NCI-H1092 (cell line): ENCODE results near the gene SFRP2.

Experiments used
- DNase-seq: peaks from one replicate; lab custom pipeline; 2025; lab: John Stamatoyannopoulos, UW

SFRP2 gene

GRCh38 chr4:153798420-153798819 is 9.5 kb upstream of the SFRP2 start:
- no peak for DNase-seq

- no peak for DNase-seq
Observed at GRCh38 chr4:153794006-153794405, 5.1 kb upstream of the SFRP2 start.

GRCh38 chr4:153792618-153793247 is 3.9 kb upstream of the SFRP2 start:
- no peak for DNase-seq

- no peak for DNase-seq
Observed at GRCh38 chr4:153791746-153792617, 3.1 kb upstream of the SFRP2 start.

- DNase-seq: no peak
Observed at GRCh38 chr4:153790962-153791551, 2.2 kb upstream of the SFRP2 start.

- DNase-seq: no peak
Observed at GRCh38 chr4:153790500-153790865, 1.6 kb upstream of the SFRP2 start.

GRCh38 chr4:153789741-153790499 is 1.0 kb upstream of the SFRP2 start:
- DNase-seq: no peak

GRCh38 chr4:153788051-153788412 is 851 bp downstream of the SFRP2 start:
- DNase-seq: no peak

- no peak for DNase-seq
Observed at GRCh38 chr4:153787575-153787974, 1.3 kb downstream of the SFRP2 start.

- no peak for DNase-seq
Observed at GRCh38 chr4:153787061-153787560, 1.8 kb downstream of the SFRP2 start.

- DNase-seq: no peak
Observed at GRCh38 chr4:153785910-153786721, 2.8 kb downstream of the SFRP2 start.

- no peak for DNase-seq
Observed at GRCh38 chr4:153784166-153784699, 4.7 kb downstream of the SFRP2 start.

- no peak for DNase-seq
Observed at GRCh38 chr4:153782581-153782980, 6.3 kb downstream of the SFRP2 start.

- no peak for DNase-seq
Observed at GRCh38 chr4:153781717-153782416, 7.0 kb downstream of the SFRP2 start.

GRCh38 chr4:153781280-153781679 is 7.6 kb downstream of the SFRP2 start:
- DNase-seq: no peak

- no peak for DNase-seq
Observed at GRCh38 chr4:153780876-153781275, 8.0 kb downstream of the SFRP2 start.

- DNase-seq: no peak
Observed at GRCh38 chr4:153780221-153780620, 8.7 kb downstream of the SFRP2 start.

GRCh38 chr4:153778383-153778782 is 10.5 kb downstream of the SFRP2 start:
- DNase-seq: no peak

GRCh38 chr4:153777421-153777820 is 11.5 kb downstream of the SFRP2 start:
- no peak for DNase-seq

- no peak for DNase-seq
Observed at GRCh38 chr4:153776601-153777000, 12.3 kb downstream of the SFRP2 start.
